Nucleus accumbens (tissue), 56 donors: ENCODE measurements around the gene TMEM132D.

Experiments used
- DNase-seq, 56 donors: peaks; one replicate each; lab custom pipeline; 2025; lab: John Stamatoyannopoulos, UW

Gene TMEM132D

DNA sequence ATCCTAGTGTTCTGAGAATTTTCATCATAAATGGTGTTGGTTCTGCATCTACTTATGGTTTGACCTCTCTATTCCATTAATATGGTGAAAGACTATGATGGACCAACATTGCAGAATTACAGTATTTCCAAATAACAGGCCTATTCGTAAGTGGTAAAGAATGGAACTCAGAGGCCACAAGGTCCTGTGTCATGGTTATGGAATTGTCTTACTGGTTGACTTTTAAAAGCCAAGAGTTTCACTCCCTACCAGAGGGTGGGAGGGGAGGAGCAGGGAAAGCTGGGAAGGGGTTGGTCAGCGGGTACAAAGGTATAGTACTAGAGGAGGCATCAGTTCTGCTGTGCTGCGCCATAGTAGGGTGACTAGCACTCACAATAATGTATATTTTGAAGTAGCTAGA, 153.4 kb downstream of the TMEM132D start:
- no peak for DNase-seq

DNA sequence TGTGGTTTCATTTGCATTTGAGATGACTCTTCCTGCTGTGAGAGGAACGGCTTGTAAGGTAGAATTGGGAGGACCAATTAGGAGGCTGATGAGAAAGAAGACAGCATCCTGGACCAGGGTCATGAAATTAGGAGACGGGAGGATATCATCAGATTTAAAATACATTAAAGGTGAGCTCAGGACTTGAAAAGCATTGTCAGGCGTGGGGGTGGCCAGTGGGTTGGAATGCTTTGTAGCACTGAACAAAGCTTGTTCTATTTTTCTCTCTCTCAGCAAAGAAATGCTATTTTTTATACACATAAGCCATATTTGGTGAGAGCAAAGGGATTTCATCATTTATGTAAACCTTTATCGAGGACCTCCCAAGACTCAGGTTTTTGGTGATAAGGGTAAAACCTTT, 157.5 kb downstream of the TMEM132D start:
- DNase-seq = peak in 4 of 56 donors; percentile 2 to 24 (median 12)

DNA sequence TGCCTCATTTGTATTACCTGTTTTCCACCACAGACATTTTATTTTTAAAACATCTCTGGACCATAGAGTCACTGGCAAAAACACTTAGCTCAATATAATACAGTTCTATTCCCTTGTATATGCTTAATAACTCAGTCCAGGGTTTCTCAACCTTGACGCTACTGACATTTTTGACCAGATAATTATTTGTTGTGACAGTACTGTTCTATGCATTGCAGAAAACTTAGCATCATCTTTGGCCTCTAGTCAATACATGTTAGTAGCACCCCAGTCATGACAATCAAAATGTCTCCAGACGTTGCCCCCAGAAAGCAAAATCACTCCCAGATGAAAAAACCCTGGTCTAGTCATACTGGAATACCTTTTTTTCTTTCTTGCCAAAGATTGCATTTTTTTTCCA, 174.7 kb downstream of the TMEM132D start:
- DNase-seq = no peak

DNA sequence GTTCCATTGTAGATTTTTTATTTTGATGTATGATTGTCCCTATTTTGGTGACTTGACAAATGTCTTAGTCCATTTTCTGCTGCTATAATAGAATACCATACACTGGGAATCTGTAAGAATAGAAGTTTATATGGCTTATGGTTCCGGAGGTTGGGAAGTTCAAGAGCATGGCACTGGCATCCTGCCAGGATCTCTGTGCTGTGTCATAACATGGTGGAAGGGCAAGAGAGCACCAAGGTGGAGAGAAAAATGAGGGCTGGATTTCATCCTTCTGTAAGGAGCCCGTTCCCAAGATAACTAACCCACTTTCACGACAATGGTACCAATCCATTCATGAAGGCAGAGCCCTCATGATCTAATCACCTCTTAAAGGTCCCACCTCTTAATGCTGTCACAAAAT, 176.7 kb downstream of the TMEM132D start:
- peak in 1 of 56 donors; percentile 2 for DNase-seq

DNA sequence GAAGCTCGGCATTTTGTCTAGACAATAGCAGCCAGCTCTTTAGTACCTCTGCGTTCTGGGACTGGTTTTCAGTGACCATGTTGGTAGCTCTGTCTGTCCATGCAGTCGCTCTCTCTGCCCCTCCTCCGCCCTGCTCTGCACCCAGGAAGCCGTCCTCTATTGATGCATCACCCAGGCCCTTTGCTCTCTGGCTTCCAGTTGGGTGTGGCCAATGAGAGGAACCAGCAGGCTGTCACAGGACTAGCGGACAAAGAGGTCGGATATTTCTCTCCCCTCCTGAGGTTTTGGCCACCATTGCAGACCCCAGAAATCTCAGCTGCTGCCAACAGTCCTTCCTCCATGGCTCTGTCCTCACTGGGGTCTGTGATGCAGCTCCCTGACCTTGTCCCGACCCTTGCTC, 180.6 kb downstream of the TMEM132D start:
- no peak for DNase-seq

DNA sequence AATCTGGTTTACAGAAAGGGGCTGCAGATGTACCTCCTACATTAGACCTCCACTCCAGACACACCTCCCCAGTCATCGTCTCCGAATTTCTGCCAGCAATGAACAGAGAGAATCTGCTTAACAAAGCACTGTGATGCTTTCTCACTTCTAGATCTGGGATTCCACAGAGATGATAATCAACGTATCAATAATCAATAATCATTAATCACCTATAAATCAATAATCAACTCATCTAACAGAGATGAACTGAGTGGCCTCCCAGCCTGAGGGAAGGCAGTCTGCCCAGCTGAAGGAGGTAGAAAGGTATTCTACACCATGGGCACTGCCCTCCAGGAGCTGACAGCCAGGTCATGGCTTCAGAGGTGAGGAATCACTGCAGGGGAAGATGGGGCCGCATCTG, 183.2 kb downstream of the TMEM132D start:
- DNase-seq = no peak

DNA sequence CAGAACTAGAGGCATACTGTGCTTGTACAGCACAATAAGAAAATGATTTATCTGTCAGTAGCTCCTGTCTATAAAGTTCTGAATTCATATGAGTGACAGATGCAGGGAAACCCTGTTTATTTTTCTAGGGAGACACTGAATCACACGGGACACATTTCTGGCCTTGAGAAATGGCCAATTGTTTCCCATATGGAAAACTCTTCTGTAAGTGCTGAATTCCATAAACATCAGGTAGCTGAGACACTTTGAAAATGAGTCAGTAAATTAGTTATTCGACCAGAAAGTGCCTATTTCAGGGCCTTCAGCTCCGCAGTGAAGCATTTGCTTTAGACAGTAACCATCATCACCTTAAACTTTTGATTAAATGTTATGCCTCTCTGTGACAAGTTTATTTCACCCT, 184.4 kb downstream of the TMEM132D start:
- DNase-seq = no peak

DNA sequence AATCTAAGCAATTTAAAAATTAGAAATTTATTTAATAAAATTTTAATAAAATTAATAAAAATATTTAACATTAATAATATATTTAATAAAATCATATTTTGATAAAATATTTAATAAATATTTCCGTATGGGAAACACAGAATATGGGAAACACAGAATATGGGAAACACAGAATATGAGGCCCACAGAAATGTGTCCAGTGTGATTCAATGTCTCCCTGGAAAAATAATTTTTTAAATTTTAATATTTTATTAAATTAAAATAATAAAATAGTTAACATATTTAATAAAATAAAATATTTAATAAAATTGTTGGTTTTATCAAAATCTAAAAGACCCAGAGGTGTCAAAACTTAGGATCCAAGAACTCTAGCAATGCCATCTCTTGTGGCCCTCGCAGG, 186.4 kb downstream of the TMEM132D start:
- no peak for DNase-seq

DNA sequence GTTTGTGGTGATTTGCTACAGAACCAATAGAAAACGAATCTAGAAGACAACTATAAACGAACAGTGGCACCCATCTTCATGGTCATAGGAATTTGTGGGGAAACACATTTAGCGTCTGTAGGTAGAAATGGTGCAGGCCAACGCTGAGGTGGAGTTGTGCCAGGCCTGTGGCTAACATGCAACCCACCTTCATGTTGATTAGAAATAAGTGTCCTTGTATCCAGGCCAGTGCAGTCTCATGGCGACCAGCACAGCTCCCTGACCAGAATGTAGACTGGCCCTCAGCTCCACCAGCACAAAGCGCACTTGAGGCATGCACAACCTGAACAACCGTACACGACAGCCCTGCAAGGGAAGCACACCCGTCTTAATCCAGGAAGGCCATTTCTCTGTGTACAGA, 187.0 kb downstream of the TMEM132D start:
- DNase-seq = no peak

DNA sequence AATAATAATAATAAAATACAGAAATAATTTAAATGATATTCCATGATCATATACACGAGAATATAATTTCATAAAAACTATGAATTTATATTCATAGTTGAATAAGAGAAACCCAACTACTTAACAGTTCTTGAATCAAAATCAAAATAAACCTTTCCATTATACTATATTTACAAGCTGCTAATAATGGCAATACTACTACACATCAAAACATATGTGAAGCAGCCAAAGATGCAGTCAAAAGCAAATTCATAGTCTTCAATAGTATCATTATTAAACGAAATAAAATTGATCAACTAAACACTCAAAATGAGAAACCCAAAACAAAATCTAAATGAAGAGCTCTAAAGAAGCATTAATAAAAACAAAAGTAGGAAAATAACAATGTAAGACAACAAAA, 197.1 kb downstream of the TMEM132D start:
- no peak for DNase-seq

DNA sequence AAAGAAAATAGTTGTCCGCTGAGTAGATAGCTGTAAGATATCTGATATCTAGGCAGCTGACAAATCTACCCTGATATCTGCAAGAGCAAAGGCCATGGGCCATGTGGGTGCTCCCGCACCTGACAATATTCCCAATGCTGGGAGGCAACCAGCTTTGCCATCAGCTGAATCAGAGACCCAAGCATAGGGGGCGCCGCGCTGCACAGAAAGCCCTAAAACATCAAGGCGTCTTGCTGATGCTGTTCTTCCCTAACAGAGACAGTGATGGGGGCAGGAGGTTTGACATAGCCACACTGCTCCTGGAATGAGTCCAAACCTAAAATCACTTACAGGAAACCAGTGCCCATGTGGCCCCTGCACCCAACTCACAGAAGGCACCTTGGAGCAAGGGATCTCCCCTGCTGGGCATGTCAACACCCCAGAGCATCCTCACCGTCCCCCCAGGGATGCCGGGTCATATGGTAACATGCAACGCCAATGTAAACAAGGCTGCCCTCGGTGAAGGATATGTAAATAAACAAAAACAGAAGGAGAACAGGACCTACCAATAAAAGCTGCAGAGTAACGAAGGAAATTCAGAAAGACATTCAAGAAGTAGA, 199.5 kb downstream of the TMEM132D start:
- no peak for DNase-seq

DNA sequence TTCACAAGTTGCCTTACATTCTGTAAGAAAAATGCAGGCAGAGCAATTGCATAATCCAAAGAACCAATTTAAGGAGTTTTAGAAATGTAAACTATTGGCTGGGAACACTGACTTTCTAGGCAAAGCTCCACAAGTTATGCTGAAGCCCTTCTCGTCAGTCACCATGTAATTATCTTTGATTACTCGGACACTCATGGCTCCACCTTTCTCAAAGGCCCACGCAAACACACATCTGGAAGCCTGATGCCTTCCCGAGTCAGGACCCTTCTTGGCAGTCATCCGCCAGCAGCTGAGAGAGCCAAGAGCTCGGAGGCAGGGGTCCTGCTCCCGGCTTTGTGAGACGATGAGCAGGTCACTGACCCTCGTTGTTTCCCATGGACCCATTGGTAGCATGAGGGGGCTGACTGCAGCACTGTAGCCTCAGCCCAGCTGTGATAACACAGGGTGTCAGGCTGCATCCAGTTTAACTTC, 202.2 kb downstream of the TMEM132D start:
- no peak for DNase-seq

DNA sequence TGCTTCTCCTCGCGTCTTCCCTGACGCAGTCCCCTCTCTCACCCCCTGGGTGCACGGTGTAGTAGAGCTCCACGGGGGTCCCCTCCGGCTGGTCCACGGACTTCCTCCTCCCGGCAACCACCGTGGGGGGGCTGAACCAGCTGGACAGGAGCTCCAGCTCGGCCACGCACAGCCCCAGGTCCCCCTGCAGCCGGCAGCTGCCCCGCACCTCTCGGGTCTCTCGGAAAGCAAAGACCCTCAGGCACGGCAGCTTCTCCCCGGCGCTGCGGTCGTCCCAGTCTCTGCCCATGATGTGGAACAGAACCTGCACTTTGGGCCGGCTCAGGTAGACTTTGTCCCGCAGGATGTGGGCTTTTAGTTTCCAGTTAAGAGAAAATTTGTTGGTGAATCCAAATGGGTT, 203.8 kb downstream of the TMEM132D start:
- no peak for DNase-seq

DNA sequence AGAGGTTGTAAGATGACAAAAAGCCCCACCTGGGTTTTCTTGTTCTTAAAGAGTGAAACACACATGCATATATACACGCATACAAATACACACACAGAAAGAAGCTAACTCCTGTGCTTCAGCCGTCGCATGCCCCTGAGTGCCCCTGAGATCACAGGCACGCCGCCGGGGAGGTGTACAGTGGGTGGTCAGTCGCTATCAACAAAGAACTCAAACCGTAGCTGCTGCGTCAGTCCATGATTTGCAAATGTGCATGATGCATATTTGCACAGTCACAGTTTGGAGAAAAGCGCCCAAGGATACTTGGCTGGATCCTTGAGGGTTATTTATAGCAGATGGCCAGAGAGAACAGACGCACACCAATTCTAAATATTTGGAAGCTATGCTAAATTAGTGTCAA, 206.9 kb downstream of the TMEM132D start:
- no peak for DNase-seq

DNA sequence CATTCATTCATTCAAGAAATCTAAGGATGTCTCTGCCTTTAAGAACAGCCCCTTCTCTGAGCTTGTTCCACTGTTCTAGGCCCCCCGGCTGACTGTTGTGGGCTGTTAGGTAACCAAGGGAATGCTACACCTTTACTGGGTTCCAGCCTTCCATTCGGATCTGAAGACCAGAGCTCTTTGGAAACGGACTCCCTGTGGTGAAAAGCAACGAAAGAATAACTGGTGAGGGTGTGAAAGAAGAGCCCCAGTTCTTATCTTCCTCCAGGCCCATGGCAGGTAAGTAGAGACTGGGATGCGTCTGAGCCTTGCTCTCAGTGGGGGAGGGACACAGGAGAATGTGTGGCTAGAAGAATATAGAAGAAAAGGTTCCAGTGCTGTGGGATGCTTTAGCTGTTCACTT, 207.4 kb downstream of the TMEM132D start:
- DNase-seq = no peak

DNA sequence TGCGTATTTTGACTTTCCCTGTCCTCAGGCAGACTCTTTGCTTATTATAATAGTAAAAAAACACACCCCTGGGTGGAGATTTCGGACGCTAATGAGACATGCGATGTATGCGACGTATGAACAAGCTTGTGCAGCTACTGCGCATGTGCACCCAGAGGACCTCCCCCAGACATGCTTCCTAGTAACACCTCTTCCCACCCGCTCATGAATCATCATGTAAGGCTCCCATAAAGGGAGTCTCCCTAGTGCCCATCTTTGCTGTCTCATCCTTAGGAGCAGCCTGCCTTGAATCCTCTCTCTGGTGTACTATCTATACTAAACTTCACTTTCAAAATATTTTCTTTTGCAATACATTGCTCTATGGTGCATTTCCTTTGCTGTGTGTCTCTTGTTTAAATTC, 210.1 kb downstream of the TMEM132D start:
- no peak for DNase-seq

DNA sequence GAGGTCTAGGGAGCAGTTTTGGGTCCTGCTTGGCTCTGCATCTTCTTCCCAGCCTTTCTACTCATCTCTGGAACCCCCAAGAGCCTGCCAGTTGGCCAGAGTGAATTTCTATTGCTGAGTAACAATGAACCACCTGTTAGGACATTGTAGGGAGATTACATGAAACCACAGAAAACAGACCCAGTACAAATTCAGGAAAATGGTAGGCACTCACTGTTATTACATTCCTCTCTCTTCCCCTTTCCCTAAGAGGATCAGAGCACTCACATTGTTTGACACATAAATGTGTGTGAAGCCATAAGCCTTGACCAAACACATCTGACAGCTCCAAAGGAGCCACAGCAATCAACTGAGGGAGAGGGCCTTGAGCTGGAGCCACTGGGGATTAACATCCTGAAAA, 216.1 kb downstream of the TMEM132D start:
- no peak for DNase-seq

DNA sequence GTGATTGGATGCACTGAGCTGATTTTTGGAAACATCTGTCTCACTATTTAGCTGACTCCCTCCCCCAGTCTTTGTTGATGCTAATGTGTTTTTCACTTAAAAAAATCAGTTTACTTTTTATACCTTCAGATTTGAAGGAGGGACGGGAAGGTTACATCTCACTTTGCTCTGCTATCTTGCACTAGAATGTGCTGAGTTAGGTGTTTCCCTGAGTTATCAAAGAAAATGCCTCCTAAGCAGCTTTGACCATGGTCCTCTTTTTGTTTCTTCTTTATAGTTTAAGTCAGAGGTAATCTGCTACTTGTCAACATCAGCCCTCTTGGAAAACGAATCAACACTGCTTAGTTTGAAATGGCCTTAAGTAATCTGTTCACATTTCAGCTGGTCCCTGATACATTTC, 222.0 kb downstream of the TMEM132D start:
- DNase-seq = no peak

DNA sequence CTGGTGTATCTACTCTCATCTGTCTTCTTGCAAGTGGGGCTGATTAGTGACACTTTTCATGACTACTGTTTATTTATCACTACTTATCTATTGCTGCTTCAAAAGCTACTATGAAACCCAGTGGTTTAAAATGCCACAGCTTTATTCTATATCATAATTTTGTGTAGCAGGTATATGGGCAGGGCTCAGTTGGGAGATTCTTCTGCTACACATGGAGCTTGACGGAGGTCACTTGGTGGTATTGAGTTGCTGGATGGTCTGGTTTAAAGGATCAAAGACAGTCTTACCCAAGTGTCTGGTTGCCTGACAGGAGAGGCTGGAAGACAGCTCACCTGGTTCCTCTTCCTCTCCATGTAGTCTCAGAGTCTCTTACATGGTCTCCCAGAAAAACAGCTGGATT, 222.7 kb downstream of the TMEM132D start:
- DNase-seq = no peak

DNA sequence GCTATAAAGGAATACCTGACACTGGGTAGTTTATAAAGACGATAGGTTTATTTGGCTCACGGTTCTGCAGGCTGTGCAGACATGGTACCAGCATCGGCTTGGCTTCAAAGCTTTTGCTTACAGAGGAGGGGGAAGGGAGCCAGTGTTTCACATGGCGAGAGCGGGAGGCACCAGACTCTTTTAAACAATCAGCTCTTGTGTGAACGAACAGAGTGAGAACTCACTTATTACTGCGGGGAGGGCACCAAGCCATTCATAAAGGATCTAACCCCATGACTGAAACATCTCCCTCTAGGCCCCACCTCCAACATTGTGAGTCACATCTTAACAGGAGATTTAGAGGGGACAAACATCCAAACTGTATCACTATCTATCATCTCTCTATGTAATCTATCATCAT, 227.4 kb downstream of the TMEM132D start:
- DNase-seq = peak in 38 of 56 donors; percentile 1 to 69 (median 30)

DNA sequence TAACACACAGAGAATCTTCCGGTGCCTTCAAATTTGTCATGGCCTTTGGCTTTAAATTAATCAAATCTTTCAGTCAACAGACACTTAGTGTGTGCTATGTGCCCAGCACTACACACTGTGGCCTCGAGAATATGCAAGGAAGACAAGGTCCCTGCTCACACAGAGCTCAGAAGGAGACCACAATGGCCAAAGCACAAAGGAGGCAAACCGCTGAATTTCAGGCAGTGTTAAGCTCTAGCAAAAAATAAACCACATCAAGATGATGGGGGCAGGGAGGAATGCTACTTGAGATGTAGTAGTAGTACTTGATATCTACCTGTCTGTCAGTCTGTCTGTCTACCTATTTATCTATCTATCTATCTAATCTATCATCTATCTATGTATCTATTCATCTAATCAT, 227.9 kb downstream of the TMEM132D start:
- no peak for DNase-seq

DNA sequence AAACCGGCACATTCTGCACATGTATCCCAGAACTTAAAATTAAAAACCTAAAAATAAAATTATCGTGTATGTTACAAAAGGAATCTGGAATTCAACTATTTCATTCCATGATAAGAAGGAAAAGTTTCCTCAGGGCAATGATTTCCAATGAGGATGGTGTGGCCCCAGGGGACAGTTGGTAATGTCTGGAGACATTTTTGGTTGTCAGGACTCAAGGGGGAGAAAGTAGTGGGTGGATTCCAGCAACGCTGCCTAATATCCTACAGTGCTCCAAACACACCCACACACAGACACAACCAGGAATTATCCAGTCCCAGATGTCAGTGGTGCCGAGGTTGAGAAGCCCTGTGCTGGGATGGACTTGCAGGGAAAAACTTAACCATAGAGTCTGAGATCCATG, 228.3 kb downstream of the TMEM132D start:
- no peak for DNase-seq

DNA sequence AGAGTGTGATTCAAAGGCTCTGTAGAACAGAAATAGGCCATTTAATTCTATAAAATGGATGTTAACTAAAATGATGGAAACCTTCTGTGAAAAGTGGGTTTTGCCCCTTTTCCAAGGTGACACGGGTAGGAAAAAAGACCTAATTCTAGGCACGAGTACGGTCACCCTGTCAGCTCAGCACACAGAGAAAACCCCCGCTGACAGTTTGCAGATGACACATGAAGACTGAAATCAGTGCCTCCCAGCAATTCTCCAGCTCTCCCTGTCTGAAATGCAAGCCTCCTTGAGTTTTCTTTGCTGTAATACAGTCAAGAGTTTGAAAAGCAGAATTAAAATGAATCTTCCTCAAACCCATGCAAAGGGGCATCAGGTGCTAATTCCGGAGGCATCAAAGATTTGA, 230.0 kb downstream of the TMEM132D start:
- no peak for DNase-seq
